ENCODE results near the gene ZBTB6. TPM values are rescaled to one million over a fixed set of nuclear protein-coding genes. Genes with fewer than 3 reads are reported as not detected.
A peak's percentile ranks its signal among the peaks of the same experiment; 100 is the strongest.

Gene ZBTB6
- total and polyA plus RNA-seq, 9 of the 15 experiments (the other 6 are each of a cell fraction or from before 2014, with no cell fraction given), result 1.4 to 7.2 (median 5.3) TPM

DNA sequence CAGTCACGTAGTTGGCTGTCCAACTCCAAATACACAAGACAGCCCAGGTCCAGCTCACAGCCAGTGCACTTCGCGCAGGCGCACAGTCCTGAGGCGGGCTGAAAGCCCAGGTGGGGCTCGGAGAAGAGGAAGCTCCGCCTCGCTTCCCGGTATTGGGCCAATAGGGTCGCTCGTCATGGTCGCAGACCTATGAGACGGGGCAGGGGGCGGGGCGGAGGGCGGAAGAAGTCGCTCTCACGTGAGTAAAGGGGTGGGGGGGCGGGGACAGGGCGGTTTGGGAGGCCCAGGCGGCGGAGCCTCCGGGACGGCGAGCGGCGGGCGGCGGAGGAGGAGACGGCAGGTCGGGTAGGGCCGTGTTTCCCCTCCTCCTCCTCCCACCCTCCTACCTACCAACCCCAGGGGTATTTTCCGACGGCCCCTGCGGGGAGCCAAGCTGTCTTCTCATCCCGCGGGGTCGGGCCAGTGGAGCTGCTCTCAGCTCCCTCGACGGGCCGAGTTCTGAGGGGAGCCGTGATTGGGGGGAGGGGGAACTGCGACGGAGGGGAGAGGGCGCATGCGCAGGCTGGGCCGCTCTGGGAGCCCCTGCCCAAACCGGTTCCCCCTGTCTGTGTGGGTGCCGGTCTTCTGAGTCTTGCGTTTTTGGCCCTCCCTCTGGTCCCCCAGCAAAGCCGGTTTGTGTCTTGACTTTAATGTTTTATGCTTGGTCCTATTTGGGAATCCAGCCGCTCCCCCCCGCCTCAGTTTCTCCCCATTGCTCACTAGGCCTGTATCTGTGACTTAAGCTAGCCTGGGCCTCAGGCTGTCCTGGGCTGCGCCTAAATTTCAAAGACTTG is 27.8 kb upstream of the ZBTB6 start, which contains the start of gene RABGAP1 (continued):
- TF ChIP-seq SP1 (CRISPR knock-in tag; IDR thresholded peaks at IDR 0.05), result peak; percentile 69
- TF ChIP-seq, protein P1, sequence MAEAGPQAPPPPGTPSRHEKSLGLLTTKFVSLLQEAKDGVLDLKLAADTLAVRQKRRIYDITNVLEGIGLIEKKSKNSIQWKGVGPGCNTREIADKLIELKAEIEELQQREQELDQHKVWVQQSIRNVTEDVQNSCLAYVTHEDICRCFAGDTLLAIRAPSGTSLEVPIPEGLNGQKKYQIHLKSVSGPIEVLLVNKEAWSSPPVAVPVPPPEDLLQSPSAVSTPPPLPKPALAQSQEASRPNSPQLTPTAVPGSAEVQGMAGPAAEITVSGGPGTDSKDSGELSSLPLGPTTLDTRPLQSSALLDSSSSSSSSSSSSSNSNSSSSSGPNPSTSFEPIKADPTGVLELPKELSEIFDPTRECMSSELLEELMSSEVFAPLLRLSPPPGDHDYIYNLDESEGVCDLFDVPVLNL (CRISPR knock-in tag; IDR thresholded peaks at IDR 0.05; ENCODE audit: low read depth), result no peak
- TF ChIP-seq, protein P2, sequence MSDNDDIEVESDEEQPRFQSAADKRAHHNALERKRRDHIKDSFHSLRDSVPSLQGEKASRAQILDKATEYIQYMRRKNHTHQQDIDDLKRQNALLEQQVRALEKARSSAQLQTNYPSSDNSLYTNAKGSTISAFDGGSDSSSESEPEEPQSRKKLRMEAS (CRISPR knock-in tag; IDR thresholded peaks at IDR 0.05), result peak; percentile 13; the same call in 1 of the 2 replicates
- TF ChIP-seq ATF7 (IDR thresholded peaks at IDR 0.05), result peak; percentile 70; the same call in 1 of the 2 replicates
- TF ChIP-seq ZBTB12 (CRISPR knock-in tag; IDR thresholded peaks at IDR 0.05), result no peak
- TF ChIP-seq ZC3H11A (IDR thresholded peaks at IDR 0.05; ENCODE audit: low read depth, low read length), result no peak
- no peak for TF ChIP-seq HDGF (IDR thresholded peaks at IDR 0.05)
- TF ChIP-seq DNMT1 (IDR thresholded peaks at IDR 0.05), result no peak
- no peak for TF ChIP-seq NFATC3 (IDR thresholded peaks at IDR 0.05)
- TF ChIP-seq ZNF133 (CRISPR knock-in tag; IDR thresholded peaks at IDR 0.05), result no peak
- no peak for TF ChIP-seq RBM14 (IDR thresholded peaks at IDR 0.05; ENCODE audit: borderline replicate concordance, insufficient read depth, low read depth, low read length)
- TF ChIP-seq ZNF41 (CRISPR knock-in tag; conservative IDR thresholded peaks at IDR 0.05), result no peak
- no peak for TF ChIP-seq NFE2L1 (tag; IDR thresholded peaks at IDR 0.05; ENCODE audit: borderline replicate concordance, low read depth)
- TF ChIP-seq CREB5 (CRISPR knock-in tag; IDR thresholded peaks at IDR 0.05), result no peak
- TF ChIP-seq, protein P3, sequence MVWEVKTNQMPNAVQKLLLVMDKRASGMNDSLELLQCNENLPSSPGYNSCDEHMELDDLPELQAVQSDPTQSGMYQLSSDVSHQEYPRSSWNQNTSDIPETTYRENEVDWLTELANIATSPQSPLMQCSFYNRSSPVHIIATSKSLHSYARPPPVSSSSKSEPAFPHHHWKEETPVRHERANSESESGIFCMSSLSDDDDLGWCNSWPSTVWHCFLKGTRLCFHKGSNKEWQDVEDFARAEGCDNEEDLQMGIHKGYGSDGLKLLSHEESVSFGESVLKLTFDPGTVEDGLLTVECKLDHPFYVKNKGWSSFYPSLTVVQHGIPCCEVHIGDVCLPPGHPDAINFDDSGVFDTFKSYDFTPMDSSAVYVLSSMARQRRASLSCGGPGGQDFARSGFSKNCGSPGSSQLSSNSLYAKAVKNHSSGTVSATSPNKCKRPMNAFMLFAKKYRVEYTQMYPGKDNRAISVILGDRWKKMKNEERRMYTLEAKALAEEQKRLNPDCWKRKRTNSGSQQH (CRISPR knock-in tag; IDR thresholded peaks at IDR 0.05), result no peak
- no peak for TF ChIP-seq SIX5 (IDR thresholded peaks at IDR 0.05; ENCODE audit: borderline replicate concordance in 1 of 2, insufficient read depth in 1 of 2, low read depth in 1 of 2, low read length in 2 of 2)
- no peak for TF ChIP-seq TCF15 (CRISPR knock-in tag; IDR thresholded peaks at IDR 0.05)
- TF ChIP-seq STAT5A (IDR thresholded peaks at IDR 0.05; ENCODE audit: borderline replicate concordance, low read length), result no peak
- peak; percentile 87 for TF ChIP-seq POLR2G (IDR thresholded peaks at IDR 0.05; ENCODE audit: low read depth, low read length)
- TF ChIP-seq SRSF1 (IDR thresholded peaks at IDR 0.05; ENCODE audit: low read depth, low read length), result no peak
- no peak for TF ChIP-seq SMAD3 (CRISPR knock-in tag; conservative IDR thresholded peaks at IDR 0.05)
- peak; percentile 86; the same call in 1 of the 2 replicates for TF ChIP-seq PHF8 (IDR thresholded peaks at IDR 0.05; ENCODE audit: borderline replicate concordance, low read length)
